Keratinocyte (primary cell): ENCODE results near the gene USH2A. TPM values are rescaled to one million over a fixed set of nuclear protein-coding genes. Genes with fewer than 3 reads are reported as not detected.

ENCODE experiments used
- DNase-seq: peaks from one replicate; pipeline ENCODE4 v3.0.0-alpha.2; 2011; ENCODE audit warnings: low read depth, missing footprints, low spot score
- FAIRE-seq: peaks from 2 replicates; lab custom pipeline; 2011; peaks lifted over from hg19 to GRCh38; lab: Jason Lieb, UNC
- H2AFZ ChIP-seq: 2 replicates; pipeline ENCODE4 v1.6.0; 2012; ENCODE audit warnings: low read length, control low read depth, inconsistent platforms; ENCODE audit not compliant: control insufficient read depth
- H3K27ac ChIP-seq: 2 replicates; pipeline ENCODE4 v1.5.1; 2011; ENCODE audit warnings: low read length; ENCODE audit not compliant: control insufficient read depth, insufficient read depth
- H3K27me3 ChIP-seq: 3 replicates; pipeline ENCODE4 v1.6.0; 2011; ENCODE audit warnings: low read length; ENCODE audit not compliant: control insufficient read depth, insufficient read depth; ENCODE audit errors: extremely low read depth
- H3K36me3 ChIP-seq, 2 experiments: 2 replicates in 1 of 2; 3 replicates in 1 of 2; pipeline ENCODE4 v1.5.1; 2011; ENCODE audit warnings: low read length in 2 of 2, mild to moderate bottlenecking in 1 of 2; ENCODE audit not compliant: control insufficient read depth in 2 of 2, insufficient read depth in 2 of 2; ENCODE audit errors: extremely low read depth in 1 of 2
- H3K4me1 ChIP-seq: 3 replicates; pipeline ENCODE4 v1.5.1; 2011; ENCODE audit warnings: low read length; ENCODE audit not compliant: control insufficient read depth, insufficient read depth; ENCODE audit errors: extremely low read depth
- H3K4me2 ChIP-seq: 3 replicates; pipeline ENCODE4 v1.6.0; 2011; ENCODE audit warnings: low read depth, low read length; ENCODE audit not compliant: control insufficient read depth, insufficient read depth; ENCODE audit errors: extremely low read depth
- H3K4me3 ChIP-seq, 3 experiments: fragments of 200-600 bp in 1 of 3; sonication (generic) in 1 of 3; 2 replicates in 2 of 3; 3 replicates in 1 of 3; pipeline ENCODE4 v1.5.1; 2011 to 2016; ENCODE audit warnings: low read length in 3 of 3, mild to moderate bottlenecking in 3 of 3, control low read depth in 2 of 3, inconsistent platforms in 1 of 3, low read depth in 1 of 3, mixed read lengths in 1 of 3, mixed run types in 1 of 3, moderate library complexity in 1 of 3; ENCODE audit not compliant: control insufficient read depth in 2 of 3, insufficient read depth in 2 of 3; ENCODE audit errors: extremely low read depth in 1 of 3
- H3K79me2 ChIP-seq: 2 replicates; pipeline ENCODE4 v1.6.0; 2012; ENCODE audit warnings: low read length; ENCODE audit not compliant: control insufficient read depth, insufficient read depth
- H3K9ac ChIP-seq: 3 replicates; pipeline ENCODE4 v1.6.0; 2011; ENCODE audit warnings: low read length; ENCODE audit not compliant: control insufficient read depth, insufficient read depth; ENCODE audit errors: extremely low read depth
- H3K9me1 ChIP-seq: 3 replicates; pipeline ENCODE4 v1.6.0; 2011; ENCODE audit warnings: low read length; ENCODE audit not compliant: control insufficient read depth, insufficient read depth; ENCODE audit errors: extremely low read depth
- H3K9me3 ChIP-seq: 2 replicates; pipeline ENCODE4 v1.5.1; 2012; ENCODE audit warnings: low read depth, low read length; ENCODE audit not compliant: control insufficient read depth
- H4K20me1 ChIP-seq: 3 replicates; pipeline ENCODE4 v1.6.0; 2011; ENCODE audit warnings: low read length; ENCODE audit not compliant: control insufficient read depth, insufficient read depth; ENCODE audit errors: extremely low read depth
- EZH2 ChIP-seq: IDR thresholded peaks from one replicate; pipeline ENCODE4 v1.6.1; 2012; ENCODE audit warnings: inconsistent platforms, mild to moderate bottlenecking, low read length, moderate library complexity
- dilution Hi-C: fragments of 300-500 bp; cut with MboI; formaldehyde crosslinking; loops from one replicate; pipeline ENCODE4 v1.7.0; 2020; ENCODE audit warnings: low sequenced_read_pairs; ENCODE audit not compliant: extremely low pct_ligation_motif_present
- polyA plus RNA-seq, 5 experiments: library from polyadenylated mRNA; depleted of rRNA in 3 of 5; stranded (reverse) in 3 of 5; stranded (forward) in 1 of 5; unstranded in 1 of 5; fragments of >200 nt; gene quantifications; 1 replicate in 1 of 5; 2 replicates in 3 of 5; 3 replicates in 1 of 5; pipeline versions ENCODE4 v1.2.1 to v1.2.3, GENCODE V29; 2011 to 2012; ENCODE audit warnings: missing spikeins in 2 of 5, low read depth in 1 of 5, low replicate concordance in 1 of 5
- TF ChIP-seq, protein P1 (sequence below), 3 experiments: IDR thresholded peaks in 1 of 3; conservative IDR thresholded peaks in 1 of 3; optimal IDR thresholded peaks in 1 of 3; 2 replicates in 2 of 3; 3 replicates in 1 of 3; pipeline versions ENCODE3 to v1.5.1; 2011; ENCODE audit warnings: low read length in 3 of 3, mild to moderate bottlenecking in 3 of 3, moderate library complexity in 2 of 3, control low read depth in 1 of 3, inconsistent platforms in 1 of 3; ENCODE audit not compliant: insufficient read depth in 2 of 3; ENCODE audit errors: extremely low read depth in 1 of 3

The USH2A gene
- polyA plus RNA-seq, 1 donor (not counting 4 experiments of a cell fraction or from before 2014, with no cell fraction given): not detected

DNA sequence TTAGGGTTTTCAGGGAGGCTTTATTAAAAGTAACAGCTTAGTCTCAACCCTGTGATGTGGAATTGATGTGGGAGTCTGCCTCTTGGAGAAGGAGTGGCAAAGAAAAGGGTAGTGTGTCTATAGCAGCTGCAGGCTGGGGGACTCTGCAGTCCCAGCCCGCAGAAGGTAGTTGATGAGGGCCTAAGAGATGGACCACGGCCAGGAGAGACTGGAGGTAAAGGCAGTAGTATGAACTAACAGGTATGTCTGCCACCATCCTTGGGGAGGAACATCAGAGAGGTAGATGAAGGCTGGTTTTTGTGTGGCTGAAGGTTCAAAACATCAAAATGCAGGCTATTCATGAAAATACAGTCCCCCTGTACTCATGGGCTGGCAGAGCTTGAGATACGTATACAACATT is 744.0 kb downstream of the USH2A start:
- no peak for FAIRE-seq
- dilution Hi-C loops: no loop called here

DNA sequence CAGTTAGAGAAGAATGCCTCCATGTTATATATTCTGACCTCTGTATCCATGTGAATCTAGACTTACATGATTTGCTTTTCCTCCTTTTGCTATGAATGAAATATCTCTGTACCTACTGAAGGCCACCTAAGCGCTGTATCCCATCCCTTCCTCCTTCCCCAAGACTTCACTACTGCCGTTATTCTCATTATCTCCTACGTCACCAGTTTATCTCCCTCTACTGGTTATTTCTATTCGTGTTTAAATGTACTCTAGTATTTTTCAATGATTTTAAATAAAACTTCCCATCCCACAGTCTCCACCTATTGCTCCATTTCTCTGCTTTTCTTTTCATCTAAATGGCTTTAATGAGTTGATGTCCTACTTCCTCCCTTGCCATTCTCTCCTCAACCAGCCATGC is 746.1 kb downstream of the USH2A start:
- H3K9ac ChIP-seq: no peak overlapping the region

More for the DNA sequence above, 744.0 kb downstream of the USH2A start:
- Histone ChIP-seq H3K4me3 (no peak overlapping the region), H3K4me2 (no peak overlapping the region), H3K79me2 (no peaks in the 10 kb centered on the region), H3K9me1 (no peaks in the 10 kb centered on the region), H2AFZ (no peak overlapping the region), H3K36me3 (no peaks in the 10 kb centered on the region), H3K4me1 (no peaks in the 10 kb centered on the region), H3K9me3 (no peaks in the 10 kb centered on the region), H3K9ac (no peak overlapping the region), H3K27me3 (no peaks in the 10 kb centered on the region), H4K20me1 (no peaks in the 10 kb centered on the region), H3K27ac (no peak overlapping the region)
- DNase-seq: no peak
- no peak for TF ChIP-seq EZH2
- TF ChIP-seq, protein P1, sequence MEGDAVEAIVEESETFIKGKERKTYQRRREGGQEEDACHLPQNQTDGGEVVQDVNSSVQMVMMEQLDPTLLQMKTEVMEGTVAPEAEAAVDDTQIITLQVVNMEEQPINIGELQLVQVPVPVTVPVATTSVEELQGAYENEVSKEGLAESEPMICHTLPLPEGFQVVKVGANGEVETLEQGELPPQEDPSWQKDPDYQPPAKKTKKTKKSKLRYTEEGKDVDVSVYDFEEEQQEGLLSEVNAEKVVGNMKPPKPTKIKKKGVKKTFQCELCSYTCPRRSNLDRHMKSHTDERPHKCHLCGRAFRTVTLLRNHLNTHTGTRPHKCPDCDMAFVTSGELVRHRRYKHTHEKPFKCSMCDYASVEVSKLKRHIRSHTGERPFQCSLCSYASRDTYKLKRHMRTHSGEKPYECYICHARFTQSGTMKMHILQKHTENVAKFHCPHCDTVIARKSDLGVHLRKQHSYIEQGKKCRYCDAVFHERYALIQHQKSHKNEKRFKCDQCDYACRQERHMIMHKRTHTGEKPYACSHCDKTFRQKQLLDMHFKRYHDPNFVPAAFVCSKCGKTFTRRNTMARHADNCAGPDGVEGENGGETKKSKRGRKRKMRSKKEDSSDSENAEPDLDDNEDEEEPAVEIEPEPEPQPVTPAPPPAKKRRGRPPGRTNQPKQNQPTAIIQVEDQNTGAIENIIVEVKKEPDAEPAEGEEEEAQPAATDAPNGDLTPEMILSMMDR (optimal IDR thresholded peaks at IDR 0.05 in 1 of 3, IDR thresholded peaks at IDR 0.05 in 1 of 3, conservative IDR thresholded peaks at IDR 0.05 in 1 of 3; ENCODE audit: extremely low read depth in 1 of 3, insufficient read depth in 2 of 3, low read length in 3 of 3): no peak

More for the DNA sequence above, 746.1 kb downstream of the USH2A start:
- Histone ChIP-seq H2AFZ (no peak overlapping the region), H3K4me1 (no peaks in the 10 kb centered on the region), H3K27me3 (no peaks in the 10 kb centered on the region), H3K27ac (no peak overlapping the region), H3K9me1 (no peaks in the 10 kb centered on the region), H3K4me2 (no peak overlapping the region), H3K9me3 (no peaks in the 10 kb centered on the region), H3K4me3 (no peak overlapping the region), H3K36me3 (no peaks in the 10 kb centered on the region), H4K20me1 (no peaks in the 10 kb centered on the region), H3K79me2 (no peaks in the 10 kb centered on the region)
- no peak for TF ChIP-seq EZH2
- TF ChIP-seq, protein P1 (optimal IDR thresholded peaks at IDR 0.05 in 1 of 3, IDR thresholded peaks at IDR 0.05 in 1 of 3, conservative IDR thresholded peaks at IDR 0.05 in 1 of 3; ENCODE audit: extremely low read depth in 1 of 3, insufficient read depth in 2 of 3, low read length in 3 of 3): no peak
- FAIRE-seq: no peak
- DNase-seq: no peak
- dilution Hi-C loops: no loop called here
